Transverse colon (tissue), 3 donors: Measurements from ENCODE around the gene DHRSX.

Experiments used
- CTCF ChIP-seq, 5 experiments: fragments of 200-600 bp in 3 of 5; fragments of 450-650 bp in 2 of 5; sonication (generic) in 3 of 5; IDR thresholded peaks; 1 replicate in 2 of 5; 2 replicates in 3 of 5; pipeline ENCODE4 v1.5.1; 2016 to 2017; ENCODE audit warnings: antibody characterized with exemption in 5 of 5, inconsistent platforms in 3 of 5, mild to moderate bottlenecking in 2 of 5, moderate library complexity in 1 of 5
- POLR2A ChIP-seq: fragments of 450-650 bp; IDR thresholded peaks from one replicate; pipeline ENCODE4 v1.6.1; 2016; ENCODE audit warnings: antibody characterized with exemption, mild to moderate bottlenecking, moderate library complexity

- TF ChIP-seq CTCF (IDR thresholded peaks at IDR 0.05) (no peak), POLR2A (no peak)
Measured at GRCh38 chrX:2383144-2383543, 117.6 kb downstream of the DHRSX start.
